ENCODE data around the gene GALNT9. TPM values are rescaled to one million over a fixed set of nuclear protein-coding genes. Genes with fewer than 3 reads are reported as not detected.

Gene GALNT9
- polyA plus RNA-seq, 1 experiment, result not detected

DNA sequence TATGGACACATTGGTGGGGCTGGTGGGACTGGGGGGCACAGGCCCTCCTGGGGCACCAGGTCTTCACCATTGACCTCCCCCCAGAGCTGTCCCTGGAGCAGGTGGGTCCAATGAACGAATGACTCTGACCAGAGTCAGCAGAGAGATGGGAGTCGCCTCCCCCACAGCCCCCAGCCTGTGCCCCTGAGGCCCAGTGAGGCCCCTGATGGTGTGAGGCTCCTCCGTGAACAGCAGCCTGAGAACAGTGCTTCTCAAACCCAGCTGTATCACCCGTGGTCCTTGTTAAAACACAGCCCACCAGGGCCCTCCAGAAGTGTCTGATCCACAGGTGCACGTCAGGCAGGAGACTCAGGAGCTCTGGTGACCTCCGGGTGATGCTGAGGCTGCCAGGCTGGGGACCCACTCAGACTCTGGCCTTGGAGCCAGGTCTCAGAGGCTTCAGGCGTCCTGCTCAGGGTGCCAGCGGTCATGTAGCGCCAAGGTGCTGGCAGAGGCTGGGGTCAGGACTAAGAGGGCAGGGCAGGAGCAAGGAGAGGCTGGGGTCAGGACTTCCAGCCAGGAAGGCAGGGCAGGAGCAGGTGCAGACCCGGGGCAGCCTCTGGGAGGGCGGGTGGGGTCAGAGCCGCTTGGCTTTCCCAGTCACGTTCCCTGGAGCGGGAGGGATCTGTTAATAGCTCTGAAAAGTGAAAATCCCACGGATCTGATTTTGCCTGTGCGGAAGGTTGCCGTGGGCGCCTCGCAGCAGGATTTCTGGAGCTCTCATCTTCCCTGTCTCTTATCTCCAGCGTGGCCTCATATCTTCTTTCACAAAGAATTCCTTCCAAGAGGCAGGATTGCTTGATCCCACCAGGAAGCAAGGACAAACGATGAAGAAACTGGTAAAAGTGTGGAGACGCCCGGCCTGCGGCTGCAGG, 35.0 kb downstream of the GALNT9 start:
- no peak for DNase-seq (ENCODE audit: low read depth)
- H3K36me3 ChIP-seq (ENCODE audit: control insufficient read depth, insufficient read depth, low read length), result no peaks in the 10 kb centered on the region
- ChIA-PET CTCF (no interaction called here), POLR2A (no interaction called here)
- no peak overlapping the region for H3K4me3 ChIP-seq (ENCODE audit: low read depth, low read length)
- TF ChIP-seq, protein P1, sequence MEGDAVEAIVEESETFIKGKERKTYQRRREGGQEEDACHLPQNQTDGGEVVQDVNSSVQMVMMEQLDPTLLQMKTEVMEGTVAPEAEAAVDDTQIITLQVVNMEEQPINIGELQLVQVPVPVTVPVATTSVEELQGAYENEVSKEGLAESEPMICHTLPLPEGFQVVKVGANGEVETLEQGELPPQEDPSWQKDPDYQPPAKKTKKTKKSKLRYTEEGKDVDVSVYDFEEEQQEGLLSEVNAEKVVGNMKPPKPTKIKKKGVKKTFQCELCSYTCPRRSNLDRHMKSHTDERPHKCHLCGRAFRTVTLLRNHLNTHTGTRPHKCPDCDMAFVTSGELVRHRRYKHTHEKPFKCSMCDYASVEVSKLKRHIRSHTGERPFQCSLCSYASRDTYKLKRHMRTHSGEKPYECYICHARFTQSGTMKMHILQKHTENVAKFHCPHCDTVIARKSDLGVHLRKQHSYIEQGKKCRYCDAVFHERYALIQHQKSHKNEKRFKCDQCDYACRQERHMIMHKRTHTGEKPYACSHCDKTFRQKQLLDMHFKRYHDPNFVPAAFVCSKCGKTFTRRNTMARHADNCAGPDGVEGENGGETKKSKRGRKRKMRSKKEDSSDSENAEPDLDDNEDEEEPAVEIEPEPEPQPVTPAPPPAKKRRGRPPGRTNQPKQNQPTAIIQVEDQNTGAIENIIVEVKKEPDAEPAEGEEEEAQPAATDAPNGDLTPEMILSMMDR (IDR thresholded peaks at IDR 0.05; ENCODE audit: insufficient read depth, low read depth, low read length), result no peak
- H3K27me3 ChIP-seq (ENCODE audit: control insufficient read depth, insufficient read depth, low read length), result no peaks in the 10 kb centered on the region

DNA sequence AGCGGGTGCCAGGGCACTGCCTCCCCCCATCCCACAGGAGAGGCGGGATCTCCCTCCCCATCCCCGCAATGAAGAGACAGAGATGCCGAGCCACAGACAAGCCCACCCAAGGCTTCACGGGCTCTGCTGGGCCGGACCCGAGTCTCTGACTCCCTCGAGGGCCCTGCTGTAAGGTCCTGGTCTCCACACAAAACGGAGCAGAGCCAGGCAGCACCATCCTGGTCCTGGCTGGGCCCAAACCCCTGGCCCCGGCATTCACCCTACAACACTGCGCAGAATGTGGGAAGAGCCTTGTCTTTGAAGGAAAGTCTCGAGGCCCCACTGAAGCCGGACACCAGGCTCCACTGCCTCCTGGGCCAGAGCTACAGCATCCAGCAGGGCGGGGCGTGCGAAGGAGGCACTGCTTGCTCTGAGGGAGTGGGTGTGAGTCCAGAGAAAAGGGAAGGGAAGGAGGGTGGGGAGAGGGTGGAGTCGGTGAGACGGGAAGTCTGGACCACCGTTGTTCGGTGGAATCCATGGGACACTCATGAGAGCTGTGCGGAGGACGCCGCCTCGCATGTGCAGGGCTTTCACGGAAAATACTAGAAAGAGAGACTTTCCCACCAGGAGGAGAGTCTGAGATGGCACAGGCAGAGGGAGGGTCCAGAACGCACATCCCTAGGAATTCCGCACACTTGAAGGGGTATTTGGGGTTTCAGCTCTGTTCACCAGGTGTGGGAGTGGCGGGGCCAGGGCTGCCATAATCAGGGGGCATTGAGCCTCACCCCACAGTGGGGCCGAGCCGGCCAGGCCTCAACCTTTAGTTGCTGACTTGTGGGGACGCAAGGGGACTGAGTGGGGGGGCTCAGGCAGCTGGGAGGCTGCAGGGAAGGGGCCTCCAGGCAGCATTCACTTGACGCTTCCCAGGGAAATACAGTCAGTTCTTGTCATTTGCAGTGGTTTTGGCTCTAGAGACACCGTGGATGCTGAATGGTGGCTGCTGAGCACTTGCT, 36.8 kb downstream of the GALNT9 start:
- ChIA-PET POLR2A (no interaction called here), CTCF (no interaction called here)
- H3K36me3 ChIP-seq (ENCODE audit: control insufficient read depth, insufficient read depth, low read length), result no peaks in the 10 kb centered on the region
- no peak for DNase-seq (ENCODE audit: low read depth)
- no peaks in the 10 kb centered on the region for H3K27me3 ChIP-seq (ENCODE audit: control insufficient read depth, insufficient read depth, low read length)
- TF ChIP-seq, protein P1 (IDR thresholded peaks at IDR 0.05; ENCODE audit: insufficient read depth, low read depth, low read length), result no peak
- no peak overlapping the region for H3K4me3 ChIP-seq (ENCODE audit: low read depth, low read length)

DNA sequence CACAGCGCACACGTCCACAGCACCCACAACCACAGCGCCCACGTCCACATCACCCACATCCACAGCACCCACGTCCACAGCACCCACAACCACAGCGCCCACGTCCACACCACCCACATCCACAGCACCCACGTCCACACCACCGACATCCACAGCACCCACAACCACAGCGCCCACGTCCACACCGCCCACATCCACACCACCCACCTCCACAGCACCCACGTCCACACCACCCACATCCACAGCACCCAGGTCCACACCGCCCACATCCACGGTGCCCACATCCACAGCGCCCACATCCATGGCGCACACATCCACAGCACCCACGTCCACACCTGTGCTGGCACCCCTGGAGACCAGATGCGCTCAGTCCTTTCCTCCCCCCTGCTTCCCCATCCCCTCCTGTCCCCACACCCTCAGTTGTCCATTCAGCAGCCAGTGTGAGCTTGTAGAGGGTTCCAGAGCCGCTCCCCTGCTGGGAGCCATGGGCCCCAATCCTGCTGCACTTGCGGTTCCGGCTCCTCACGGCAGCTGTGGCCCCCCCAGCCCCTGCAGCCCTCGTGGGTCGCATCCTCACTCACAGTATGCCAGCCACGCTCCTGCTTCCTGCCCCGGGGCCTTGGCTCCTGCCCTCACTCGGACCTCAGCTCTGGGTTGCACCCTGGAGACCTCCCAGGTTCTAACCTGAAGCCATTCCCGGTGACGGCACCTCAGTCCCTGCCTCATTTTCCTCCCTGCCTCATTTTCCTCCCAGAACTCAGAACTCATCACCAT, 37.8 kb downstream of the GALNT9 start:
- TF ChIP-seq, protein P1 (IDR thresholded peaks at IDR 0.05; ENCODE audit: insufficient read depth, low read depth, low read length), result no peak
- no peak for DNase-seq (ENCODE audit: low read depth)
- Histone ChIP-seq H3K4me3 (ENCODE audit: low read depth, low read length) (no peak overlapping the region), H3K27me3 (ENCODE audit: control insufficient read depth, insufficient read depth, low read length) (no peaks in the 10 kb centered on the region), H3K36me3 (ENCODE audit: control insufficient read depth, insufficient read depth, low read length) (no peaks in the 10 kb centered on the region)
- ChIA-PET CTCF (no interaction called here), POLR2A (no interaction called here)

DNA sequence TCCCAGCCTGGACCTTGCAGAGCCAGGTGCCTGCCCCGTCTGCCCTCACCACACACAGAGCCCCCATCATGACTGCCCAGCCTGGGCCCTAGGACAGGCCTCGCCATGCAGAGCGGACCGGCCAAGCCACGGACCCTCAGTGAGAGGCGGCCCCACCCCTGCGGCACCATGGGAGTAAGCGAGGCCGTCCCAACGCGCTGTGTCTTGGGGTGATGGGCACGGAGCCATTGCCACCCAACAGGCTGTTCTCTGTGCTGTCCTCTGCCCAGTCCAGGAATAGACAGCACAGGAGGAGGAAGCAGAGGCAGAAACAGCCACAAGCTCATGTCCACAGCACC, 39.2 kb downstream of the GALNT9 start:
- TF ChIP-seq, protein P1 (IDR thresholded peaks at IDR 0.05; ENCODE audit: insufficient read depth, low read depth, low read length), result no peak
- H3K36me3 ChIP-seq (ENCODE audit: control insufficient read depth, insufficient read depth, low read length), result no peaks in the 10 kb centered on the region
- ChIA-PET POLR2A (no interaction called here), CTCF (no interaction called here)
- no peaks in the 10 kb centered on the region for H3K27me3 ChIP-seq (ENCODE audit: control insufficient read depth, insufficient read depth, low read length)
- no peak for DNase-seq (ENCODE audit: low read depth)
- H3K4me3 ChIP-seq (ENCODE audit: low read depth, low read length), result no peak overlapping the region

Data from BJ (cell line).